ENCODE results near the gene TSKU.

TSKU gene

GRCh38 chr11:76802621-76803020 is 19.5 kb downstream of the TSKU start:
- Histone ChIP-seq H3K9me2 (replicated peaks; ENCODE audit: low read depth, low read length) (no peaks in the 10 kb centered on the region), H3K9ac (ENCODE audit: low read depth, low read length, poor library complexity, severe bottlenecking) (no peak overlapping the region), H4K20me1 (ENCODE audit: insufficient read depth, low read length, poor library complexity, severe bottlenecking) (no peaks in the 10 kb centered on the region), H3K4me1 (ENCODE audit: insufficient read depth, low read length, poor library complexity, severe bottlenecking) (no peaks in the 10 kb centered on the region), H3K27me3 (ENCODE audit: insufficient read depth, low read length, poor library complexity, severe bottlenecking) (no peaks in the 10 kb centered on the region), H3K4me3 (ENCODE audit: low read length, poor library complexity, severe bottlenecking) (no peak overlapping the region), H3K79me2 (ENCODE audit: insufficient read depth, low read length) (no peaks in the 10 kb centered on the region), H3K4me2 (ENCODE audit: low read depth, low read length, poor library complexity, severe bottlenecking) (no peak overlapping the region), H2AFZ (ENCODE audit: low read length) (no peak overlapping the region), H3F3A (ENCODE audit: low read depth) (no peaks in the 10 kb centered on the region), H3K9me3 (ENCODE audit: insufficient read depth, low read depth, low read length) (no peaks in the 10 kb centered on the region), H3K36me3 (ENCODE audit: insufficient read depth, low read length) (peaks cover under 1% of the 10 kb centered on the region; the same call in 1 of the 2 replicates)
- no peak for TF ChIP-seq EZH2phosphoT487 (IDR thresholded peaks at IDR 0.05; ENCODE audit: borderline replicate concordance)
- TF ChIP-seq CTCF (conservative IDR thresholded peaks at IDR 0.05; ENCODE audit: low read length), result no peak

- no peaks in the 10 kb centered on the region for H4K20me1 ChIP-seq (ENCODE audit: insufficient read depth, low read length, poor library complexity, severe bottlenecking)
- H3K36me3 ChIP-seq (ENCODE audit: insufficient read depth, low read length), result no peaks in the 10 kb centered on the region; the same call in 1 of the 2 replicates
- no peak overlapping the region for H2AFZ ChIP-seq (ENCODE audit: low read length)
- no peaks in the 10 kb centered on the region for H3K27me3 ChIP-seq (ENCODE audit: insufficient read depth, low read length, poor library complexity, severe bottlenecking)
- no peak overlapping the region for H3K4me3 ChIP-seq (ENCODE audit: low read length, poor library complexity, severe bottlenecking)
- H3K79me2 ChIP-seq (ENCODE audit: insufficient read depth, low read length), result no peaks in the 10 kb centered on the region
- no peak overlapping the region for H3K9ac ChIP-seq (ENCODE audit: low read depth, low read length, poor library complexity, severe bottlenecking)
- no peaks in the 10 kb centered on the region for H3K9me2 ChIP-seq (replicated peaks; ENCODE audit: low read depth, low read length)
- H3K4me1 ChIP-seq (ENCODE audit: insufficient read depth, low read length, poor library complexity, severe bottlenecking), result no peaks in the 10 kb centered on the region
- no peak overlapping the region for H3K4me2 ChIP-seq (ENCODE audit: low read depth, low read length, poor library complexity, severe bottlenecking)
- no peaks in the 10 kb centered on the region for H3K9me3 ChIP-seq (ENCODE audit: insufficient read depth, low read depth, low read length)
- TF ChIP-seq EZH2phosphoT487 (IDR thresholded peaks at IDR 0.05; ENCODE audit: borderline replicate concordance) (no peak), CTCF (conservative IDR thresholded peaks at IDR 0.05; ENCODE audit: low read length) (no peak)
- H3F3A ChIP-seq (ENCODE audit: low read depth), result no peaks in the 10 kb centered on the region
These were observed 19.9 kb downstream of the TSKU start for GRCh38 chr11:76803023-76803422.

- no peak overlapping the region for H3K4me2 ChIP-seq (ENCODE audit: low read depth, low read length, poor library complexity, severe bottlenecking)
- H3K4me3 ChIP-seq (ENCODE audit: low read length, poor library complexity, severe bottlenecking), result no peak overlapping the region
- no peaks in the 10 kb centered on the region for H3K4me1 ChIP-seq (ENCODE audit: insufficient read depth, low read length, poor library complexity, severe bottlenecking)
- H3K36me3 ChIP-seq (ENCODE audit: insufficient read depth, low read length), result no peaks in the 10 kb centered on the region
- H3K9me3 ChIP-seq (ENCODE audit: insufficient read depth, low read depth, low read length), result no peaks in the 10 kb centered on the region
- H3K79me2 ChIP-seq (ENCODE audit: insufficient read depth, low read length), result no peaks in the 10 kb centered on the region
- no peaks in the 10 kb centered on the region for H4K20me1 ChIP-seq (ENCODE audit: insufficient read depth, low read length, poor library complexity, severe bottlenecking)
- no peak overlapping the region for H2AFZ ChIP-seq (ENCODE audit: low read length)
- no peak overlapping the region for H3K9ac ChIP-seq (ENCODE audit: low read depth, low read length, poor library complexity, severe bottlenecking)
- no peaks in the 10 kb centered on the region for H3K9me2 ChIP-seq (replicated peaks; ENCODE audit: low read depth, low read length)
- no peaks in the 10 kb centered on the region for H3K27me3 ChIP-seq (ENCODE audit: insufficient read depth, low read length, poor library complexity, severe bottlenecking)
- H3F3A ChIP-seq (ENCODE audit: low read depth), result no peaks in the 10 kb centered on the region
- TF ChIP-seq EZH2phosphoT487 (IDR thresholded peaks at IDR 0.05; ENCODE audit: borderline replicate concordance) (no peak), CTCF (conservative IDR thresholded peaks at IDR 0.05; ENCODE audit: low read length) (no peak)
These were observed 20.9 kb downstream of the TSKU start for GRCh38 chr11:76803811-76804600.

All from Loucy (cell line).